ENCODE results near the gene TNFRSF25.
A peak's percentile ranks its signal among the peaks of the same experiment; 100 is the strongest.

TNFRSF25 gene

DNA sequence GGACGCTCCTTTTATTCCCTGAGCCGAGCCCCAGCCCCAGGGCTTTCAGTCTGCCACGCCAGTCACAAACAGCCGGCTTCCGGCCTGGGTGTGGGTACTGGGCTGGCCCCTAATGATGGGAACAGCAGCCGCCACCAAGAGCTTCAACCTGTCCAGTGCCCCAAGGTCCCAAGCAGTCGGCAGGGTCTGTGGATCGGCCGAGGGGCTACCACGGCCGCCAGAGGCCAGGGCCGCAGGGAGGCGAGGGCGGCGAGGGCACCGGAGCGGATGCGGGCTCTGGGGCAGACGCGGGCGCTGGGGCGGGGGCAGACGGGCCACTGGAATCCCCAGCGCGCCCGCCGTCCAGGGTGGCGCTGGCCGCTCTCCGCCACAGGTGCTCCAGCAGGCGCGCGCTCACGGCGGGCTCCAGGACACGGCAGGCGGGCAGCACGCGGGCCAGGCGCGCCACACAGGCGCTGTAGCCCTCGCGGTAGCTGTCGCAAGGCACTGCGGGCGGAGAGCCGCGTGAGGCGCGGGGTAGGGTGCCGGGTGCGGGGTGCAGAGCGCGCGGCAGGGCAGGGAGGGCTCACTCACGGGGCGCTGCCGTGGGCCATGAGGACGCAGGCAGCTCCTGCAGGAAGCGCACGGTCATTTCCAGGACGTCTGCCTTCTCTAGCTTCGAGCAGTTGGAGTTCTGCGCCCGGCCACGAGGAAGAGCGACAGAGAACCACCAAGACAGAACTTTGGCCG, 47.1 kb downstream of the TNFRSF25 start:
- DNase-seq (ENCODE audit: low spot score): no peak

DNA sequence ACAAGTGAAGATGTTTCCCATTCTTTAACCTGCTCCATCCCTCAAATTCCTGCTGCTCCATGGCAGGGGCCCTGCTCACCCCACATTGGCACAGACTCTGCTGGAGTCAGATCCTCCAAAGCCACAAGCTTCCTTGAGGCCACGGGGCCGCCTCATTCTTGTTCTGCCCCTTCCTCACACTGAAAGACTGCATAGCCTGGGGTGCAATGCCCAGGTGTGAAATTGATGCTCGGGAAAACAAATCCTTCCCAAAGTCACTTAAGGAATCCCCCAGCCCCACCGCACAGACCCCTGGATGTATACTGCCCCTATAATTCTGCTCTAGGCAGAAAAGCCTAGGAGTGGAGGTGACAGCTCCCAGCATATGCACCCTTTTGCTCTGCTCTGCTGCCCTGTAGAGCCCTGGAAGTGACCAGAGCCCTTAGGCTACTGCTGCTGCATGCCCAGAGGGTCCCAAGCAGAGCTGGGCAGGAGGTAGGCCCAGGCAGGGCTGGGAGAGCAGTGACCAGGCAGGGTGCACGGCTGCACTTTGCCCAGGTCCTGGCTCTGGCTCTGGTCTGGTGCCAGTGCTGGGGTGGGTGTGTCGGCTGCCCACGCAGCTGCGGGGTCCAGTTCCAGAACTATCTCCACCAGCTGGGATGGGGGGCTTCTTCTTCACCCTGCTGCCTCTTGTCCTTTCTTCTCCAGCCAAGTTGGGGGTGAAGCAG, 47.9 kb downstream of the TNFRSF25 start:
- DNase-seq (ENCODE audit: low spot score): no peak

DNA sequence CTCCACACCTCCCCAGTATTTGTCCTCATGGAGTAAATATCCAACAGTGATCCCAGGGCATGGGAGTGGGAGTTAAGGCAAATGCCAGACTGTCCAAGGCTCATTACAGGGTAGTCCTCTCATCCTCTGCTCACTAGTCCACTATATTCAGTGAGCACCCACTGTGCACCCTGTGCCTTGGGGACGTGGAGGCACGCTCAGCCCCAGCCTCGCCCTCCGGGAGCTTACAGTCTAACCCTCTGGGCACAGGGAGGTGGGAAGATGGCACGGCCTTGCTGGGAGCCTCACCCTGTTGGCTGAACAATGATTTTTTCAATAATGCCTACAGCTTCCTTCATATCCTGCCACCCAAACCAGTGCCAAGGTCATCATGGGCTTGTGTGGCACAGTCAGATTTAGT, 49.1 kb downstream of the TNFRSF25 start:
- no peak for DNase-seq (ENCODE audit: low spot score)

DNA sequence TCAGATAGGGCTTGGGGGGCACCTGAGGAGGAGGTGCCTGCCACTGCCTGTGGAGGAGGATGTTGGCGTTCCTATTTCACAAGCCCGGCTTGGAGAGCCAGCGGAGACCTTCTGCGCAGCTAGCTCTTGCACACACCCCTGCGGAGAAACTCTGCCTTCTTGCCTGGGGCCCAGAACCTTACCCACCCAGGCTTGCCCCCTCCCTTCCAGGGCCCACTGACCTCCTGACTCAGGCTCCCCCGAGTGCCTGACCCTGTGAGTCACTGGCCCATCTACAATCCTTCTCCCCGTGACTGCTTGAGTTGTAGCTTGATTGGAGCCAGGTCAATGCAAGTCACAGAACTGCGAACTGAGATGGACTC, 49.7 kb downstream of the TNFRSF25 start:
- DNase-seq (ENCODE audit: low spot score): no peak

DNA sequence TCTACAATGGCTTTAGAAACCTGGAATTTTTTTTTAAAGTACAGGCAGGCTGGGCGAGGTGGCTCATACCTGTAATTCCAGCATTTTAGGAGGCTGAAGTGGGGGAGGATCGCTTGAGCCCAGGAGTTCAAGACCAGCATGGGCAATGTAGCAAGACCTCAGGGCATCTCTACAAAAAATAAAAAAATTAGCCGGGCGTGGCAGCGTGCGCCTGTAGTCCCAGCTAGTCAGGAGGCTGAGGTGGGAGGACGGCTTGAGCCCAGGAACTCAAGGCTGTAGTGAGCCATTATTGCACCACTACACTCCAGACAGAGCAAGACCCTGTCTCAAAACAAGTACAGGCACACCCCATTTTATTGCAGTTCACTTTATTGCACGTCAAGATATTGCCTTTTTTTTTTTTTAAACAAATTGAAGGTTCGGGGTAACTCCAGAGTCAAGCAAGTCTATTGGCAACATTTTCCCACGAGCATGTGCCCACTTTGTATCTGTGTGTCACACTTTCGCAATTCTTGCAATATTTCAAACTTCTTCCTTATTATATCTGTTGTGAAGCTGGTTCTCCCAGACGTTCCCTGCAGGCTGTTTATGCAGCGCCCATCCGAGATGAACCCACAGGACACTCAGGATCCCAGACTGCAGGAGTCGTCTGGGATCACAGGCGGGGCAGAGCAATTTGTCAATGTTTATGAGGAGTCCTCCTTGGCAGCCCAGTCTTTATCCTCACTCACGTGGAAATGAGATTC, 50.9 kb downstream of the TNFRSF25 start:
- no peak for DNase-seq (ENCODE audit: low spot score)

DNA sequence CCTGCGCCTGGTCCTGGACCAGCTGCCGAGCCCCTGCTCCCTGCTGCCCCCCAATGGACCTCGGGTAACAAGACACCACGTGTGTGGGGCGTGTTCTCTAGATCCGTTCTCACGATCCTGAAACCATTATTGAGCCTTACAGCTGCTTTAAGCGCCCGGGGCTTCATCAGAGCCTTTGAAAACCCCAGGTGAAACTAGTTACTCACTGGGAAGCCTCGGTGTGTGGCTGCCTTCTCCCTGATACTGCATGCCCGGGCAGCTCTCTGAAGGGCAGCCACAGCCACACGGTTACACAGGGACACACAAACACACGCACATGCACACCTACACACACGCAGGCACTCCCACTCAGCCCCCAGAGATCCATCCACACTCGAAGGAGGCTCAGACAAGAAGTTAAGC, 51.5 kb downstream of the TNFRSF25 start:
- DNase-seq (ENCODE audit: low spot score): peak; percentile 22

DNA sequence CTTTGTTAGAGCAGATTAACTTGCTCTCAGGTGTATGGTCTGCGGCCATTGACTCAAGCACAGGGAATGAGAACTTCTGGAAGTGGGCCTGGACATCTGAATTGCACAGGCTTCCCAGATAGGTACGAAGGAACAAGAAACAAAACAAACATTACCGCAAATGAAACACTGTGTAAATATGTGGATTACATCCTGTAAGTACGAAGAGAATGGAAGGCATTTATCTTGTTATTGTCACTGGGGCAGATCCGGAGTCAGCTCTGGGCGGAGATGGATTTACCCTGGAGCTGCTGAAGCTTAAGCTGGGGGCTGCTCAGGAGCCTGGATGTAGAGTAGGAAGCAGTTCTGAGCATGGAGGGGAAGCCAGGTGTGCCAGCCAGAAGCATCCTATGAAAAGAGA, 53.1 kb downstream of the TNFRSF25 start:
- DNase-seq (ENCODE audit: low spot score): no peak
